ENCODE results near the gene CABP2.

The CABP2 gene

GRCh38 chr11:67543585-67543984, 20.3 kb upstream of the CABP2 start:
- Histone ChIP-seq H2BK120ac (ENCODE audit: low read depth, low read length) (no peak overlapping the region), H3K4me1 (ENCODE audit: control insufficient read depth, insufficient read depth, low read depth, low read length) (peaks cover 17% of the 10 kb centered on the region), H3K4me3 (ENCODE audit: insufficient read depth in 1 of 2, low read depth in 1 of 2, low read length in 2 of 2) (no peak overlapping the region), H3K36me3 (ENCODE audit: control insufficient read depth in 1 of 2, insufficient read depth in 2 of 2, low read depth in 1 of 2, low read length in 2 of 2) (no peaks in the 10 kb centered on the region), H2BK15ac (ENCODE audit: low read depth, poor library complexity, severe bottlenecking) (no peak overlapping the region), H3K4ac (ENCODE audit: low read depth in 1 of 2, low read length in 2 of 2) (no peak overlapping the region), H2AK5ac (ENCODE audit: low read length, severe bottlenecking) (peak overlapping the region; percentile 75), H2BK5ac (ENCODE audit: low read depth, low read length, poor library complexity, severe bottlenecking) (no peak overlapping the region), H3K23ac (ENCODE audit: low read length in 2 of 2) (peak overlapping the region in 1 of 2 experiments; percentile 42), H4K8ac (ENCODE audit: low read length) (no peak overlapping the region), H3K27me3 (ENCODE audit: control insufficient read depth in 1 of 2, insufficient read depth in 1 of 2, low read length in 2 of 2) (peaks cover 0 to 29% of the 10 kb centered on the region in 2 experiments), H3K4me2 (ENCODE audit: low read length, poor library complexity, severe bottlenecking) (no peak overlapping the region), H3K9me3 (ENCODE audit: control insufficient read depth, low read length) (no peaks in the 10 kb centered on the region), H3K14ac (ENCODE audit: low read length in 2 of 2) (peak overlapping the region in 1 of 2 experiments; percentile 64), H3K79me1 (replicated peaks; ENCODE audit: low read length, poor library complexity, severe bottlenecking) (no peaks in the 10 kb centered on the region), H3K9ac (ENCODE audit: low read length) (no peak overlapping the region), H3K18ac (ENCODE audit: low read depth in 1 of 2, low read length in 2 of 2) (no peak overlapping the region), H4K91ac (ENCODE audit: low read length) (no peak overlapping the region), H2AFZ (ENCODE audit: low read depth, low read length) (no peak overlapping the region), H2BK12ac (ENCODE audit: low read length in 2 of 2) (no peak overlapping the region), H3K27ac (ENCODE audit: low read length, poor library complexity, severe bottlenecking) (no peak overlapping the region)
- no peak for DNase-seq
- 78% methylated on average over 2 of the region's 2 CpGs for WGBS

- H3K9ac ChIP-seq (ENCODE audit: low read length) = no peak overlapping the region
- no peak overlapping the region for H2BK12ac ChIP-seq (ENCODE audit: low read length in 2 of 2)
- H3K9me3 ChIP-seq (ENCODE audit: control insufficient read depth, low read length) = no peaks in the 10 kb centered on the region
- no peak overlapping the region for H2BK5ac ChIP-seq (ENCODE audit: low read depth, low read length, poor library complexity, severe bottlenecking)
- H2BK120ac ChIP-seq (ENCODE audit: low read depth, low read length) = no peak overlapping the region
- no peaks in the 10 kb centered on the region for H3K36me3 ChIP-seq (ENCODE audit: control insufficient read depth in 1 of 2, insufficient read depth in 2 of 2, low read depth in 1 of 2, low read length in 2 of 2)
- WGBS = 79% methylated on average over 6 of the region's 7 CpGs
- H3K18ac ChIP-seq (ENCODE audit: low read depth in 1 of 2, low read length in 2 of 2) = no peak overlapping the region
- H2AFZ ChIP-seq (ENCODE audit: low read depth, low read length) = no peak overlapping the region
- H4K8ac ChIP-seq (ENCODE audit: low read length) = no peak overlapping the region
- no peak overlapping the region for H2BK15ac ChIP-seq (ENCODE audit: low read depth, poor library complexity, severe bottlenecking)
- H2AK5ac ChIP-seq (ENCODE audit: low read length, severe bottlenecking) = peak overlapping the region; percentile 75
- no peaks in the 10 kb centered on the region for H3K79me1 ChIP-seq (replicated peaks; ENCODE audit: low read length, poor library complexity, severe bottlenecking)
- H3K4me2 ChIP-seq (ENCODE audit: low read length, poor library complexity, severe bottlenecking) = no peak overlapping the region
- no peak overlapping the region for H3K23ac ChIP-seq (ENCODE audit: low read length in 2 of 2)
- no peak overlapping the region for H3K14ac ChIP-seq (ENCODE audit: low read length in 2 of 2)
- no peak overlapping the region for H3K4me3 ChIP-seq (ENCODE audit: insufficient read depth in 1 of 2, low read depth in 1 of 2, low read length in 2 of 2)
- no peak overlapping the region for H4K91ac ChIP-seq (ENCODE audit: low read length)
- H3K4me1 ChIP-seq (ENCODE audit: control insufficient read depth, insufficient read depth, low read depth, low read length) = peaks cover 17% of the 10 kb centered on the region
- H3K27ac ChIP-seq (ENCODE audit: low read length, poor library complexity, severe bottlenecking) = no peak overlapping the region
- no peak for DNase-seq
- no peak overlapping the region for H3K4ac ChIP-seq (ENCODE audit: low read depth in 1 of 2, low read length in 2 of 2)
- H3K27me3 ChIP-seq (ENCODE audit: control insufficient read depth in 1 of 2, insufficient read depth in 1 of 2, low read length in 2 of 2) = peaks cover 0 to 29% of the 10 kb centered on the region in 2 experiments
These were observed 19.7 kb upstream of the CABP2 start for GRCh38 chr11:67542971-67543370.

GRCh38 chr11:67542169-67542568, 18.9 kb upstream of the CABP2 start:
- Histone ChIP-seq H3K4me1 (ENCODE audit: control insufficient read depth, insufficient read depth, low read depth, low read length) (peaks cover 17% of the 10 kb centered on the region), H3K14ac (ENCODE audit: low read length in 2 of 2) (no peak overlapping the region), H4K8ac (ENCODE audit: low read length) (no peak overlapping the region), H2BK15ac (ENCODE audit: low read depth, poor library complexity, severe bottlenecking) (no peak overlapping the region), H3K27ac (ENCODE audit: low read length, poor library complexity, severe bottlenecking) (no peak overlapping the region), H2BK5ac (ENCODE audit: low read depth, low read length, poor library complexity, severe bottlenecking) (no peak overlapping the region), H3K4me3 (ENCODE audit: insufficient read depth in 1 of 2, low read depth in 1 of 2, low read length in 2 of 2) (no peak overlapping the region), H2AFZ (ENCODE audit: low read depth, low read length) (no peak overlapping the region), H2BK12ac (ENCODE audit: low read length in 2 of 2) (no peak overlapping the region), H3K27me3 (ENCODE audit: control insufficient read depth in 1 of 2, insufficient read depth in 1 of 2, low read length in 2 of 2) (peaks cover 0 to 29% of the 10 kb centered on the region in 2 experiments), H4K91ac (ENCODE audit: low read length) (no peak overlapping the region), H3K4me2 (ENCODE audit: low read length, poor library complexity, severe bottlenecking) (no peak overlapping the region), H3K4ac (ENCODE audit: low read depth in 1 of 2, low read length in 2 of 2) (no peak overlapping the region), H3K23ac (ENCODE audit: low read length in 2 of 2) (no peak overlapping the region), H3K79me1 (replicated peaks; ENCODE audit: low read length, poor library complexity, severe bottlenecking) (no peaks in the 10 kb centered on the region), H2BK120ac (ENCODE audit: low read depth, low read length) (no peak overlapping the region), H2AK5ac (ENCODE audit: low read length, severe bottlenecking) (no peak overlapping the region), H3K9ac (ENCODE audit: low read length) (no peak overlapping the region), H3K18ac (ENCODE audit: low read depth in 1 of 2, low read length in 2 of 2) (no peak overlapping the region), H3K9me3 (ENCODE audit: control insufficient read depth, low read length) (no peaks in the 10 kb centered on the region), H3K36me3 (ENCODE audit: control insufficient read depth in 1 of 2, insufficient read depth in 2 of 2, low read depth in 1 of 2, low read length in 2 of 2) (no peaks in the 10 kb centered on the region)
- no peak for DNase-seq
- 20% methylated on average over 1 of the region's 3 CpGs for WGBS

- Histone ChIP-seq H3K4me3 (ENCODE audit: insufficient read depth in 1 of 2, low read depth in 1 of 2, low read length in 2 of 2) (no peak overlapping the region), H3K23ac (ENCODE audit: low read length in 2 of 2) (no peak overlapping the region), H3K4me1 (ENCODE audit: control insufficient read depth, insufficient read depth, low read depth, low read length) (peaks cover 17% of the 10 kb centered on the region), H3K4me2 (ENCODE audit: low read length, poor library complexity, severe bottlenecking) (no peak overlapping the region), H2BK120ac (ENCODE audit: low read depth, low read length) (no peak overlapping the region), H3K9ac (ENCODE audit: low read length) (no peak overlapping the region), H3K27ac (ENCODE audit: low read length, poor library complexity, severe bottlenecking) (no peak overlapping the region), H4K91ac (ENCODE audit: low read length) (peak overlapping the region; percentile 28), H2BK12ac (ENCODE audit: low read length in 2 of 2) (no peak overlapping the region), H3K14ac (ENCODE audit: low read length in 2 of 2) (no peak overlapping the region), H3K18ac (ENCODE audit: low read depth in 1 of 2, low read length in 2 of 2) (no peak overlapping the region), H3K4ac (ENCODE audit: low read depth in 1 of 2, low read length in 2 of 2) (no peak overlapping the region), H3K27me3 (ENCODE audit: control insufficient read depth in 1 of 2, insufficient read depth in 1 of 2, low read length in 2 of 2) (peaks cover 0 to 21% of the 10 kb centered on the region in 2 experiments), H4K8ac (ENCODE audit: low read length) (no peak overlapping the region), H3K9me3 (ENCODE audit: control insufficient read depth, low read length) (no peaks in the 10 kb centered on the region), H2AFZ (ENCODE audit: low read depth, low read length) (no peak overlapping the region), H3K79me1 (replicated peaks; ENCODE audit: low read length, poor library complexity, severe bottlenecking) (no peaks in the 10 kb centered on the region), H3K36me3 (ENCODE audit: control insufficient read depth in 1 of 2, insufficient read depth in 2 of 2, low read depth in 1 of 2, low read length in 2 of 2) (no peaks in the 10 kb centered on the region), H2AK5ac (ENCODE audit: low read length, severe bottlenecking) (peak overlapping the region; percentile 52), H2BK5ac (ENCODE audit: low read depth, low read length, poor library complexity, severe bottlenecking) (no peak overlapping the region), H2BK15ac (ENCODE audit: low read depth, poor library complexity, severe bottlenecking) (no peak overlapping the region)
- DNase-seq = no peak
- 85% methylated on average over 5 of the region's 6 CpGs for WGBS
These were observed 18.0 kb upstream of the CABP2 start for GRCh38 chr11:67541198-67541597.

All from mesenchymal stem cell (in vitro differentiated cells and primary cell).